SK-N-SH (cell line): Measurements from ENCODE around the gene HOMER2. TPM values are rescaled to one million over a fixed set of nuclear protein-coding genes. Genes with fewer than 3 reads are reported as not detected.

Source experiments
- CTCF ChIA-PET: fragments of 300-600, 350-600 bp; formaldehyde crosslinking; extraction: SDS; loops from one replicate; lab custom pipeline; 2021; lab: Yijun Ruan, JAX
- POLR2A ChIA-PET: fragments of 350-600 bp; sonication (Branson Sonifier 250); formaldehyde crosslinking; extraction: SDS; loops from one replicate; lab custom pipeline; 2020; ENCODE audit warnings: antibody characterized with exemption, inconsistent platforms; lab: Yijun Ruan, JAX
- DNase-seq: peaks from one replicate; pipeline ENCODE4 v3.0.0; 2012
- H2AFZ ChIP-seq: fragments of 200-600 bp; sonication (generic); 2 replicates; pipeline ENCODE4 v1.8.1; 2016; ENCODE audit warnings: antibody characterized with exemption, mild to moderate bottlenecking, low read depth
- H3F3A ChIP-seq: fragments of 200-600 bp; sonication (generic); replicated peaks from 2 replicates; pipeline ENCODE3; 2016; ENCODE audit warnings: antibody characterized with exemption, mild to moderate bottlenecking; ENCODE audit not compliant: insufficient read depth
- H3K27ac ChIP-seq, 2 experiments: fragments of 200-500 bp in 1 of 2; fragments of 200-600 bp in 1 of 2; sonication (Bioruptor generic) in 1 of 2; sonication (generic), shearing (Covaris generic) in 1 of 2; 2 replicates each; pipeline versions ENCODE4 v1.5.1 to v1.6.1; 2014 to 2016; ENCODE audit warnings: low read depth in 2 of 2, inconsistent platforms in 1 of 2, low read length in 1 of 2, mild to moderate bottlenecking in 1 of 2, mixed read lengths in 1 of 2
- H3K27me3 ChIP-seq: fragments of 200-600 bp; sonication (generic), shearing (Covaris generic); 2 replicates; pipeline ENCODE4 v1.6.1; 2016; ENCODE audit warnings: mixed run types; ENCODE audit not compliant: insufficient read depth
- H3K36me3 ChIP-seq, 2 experiments: fragments of 200-500 bp in 1 of 2; fragments of 200-600 bp in 1 of 2; sonication (Bioruptor generic) in 1 of 2; sonication (generic) in 1 of 2; replicated peaks in 1 of 2; 2 replicates each; pipeline versions ENCODE3 to v1.5.1; 2014 to 2016; ENCODE audit warnings: low read length in 1 of 2, mild to moderate bottlenecking in 1 of 2; ENCODE audit not compliant: insufficient read depth in 2 of 2, control insufficient read depth in 1 of 2
- H3K4me1 ChIP-seq, 2 experiments: fragments of 200-500 bp in 1 of 2; fragments of 200-600 bp in 1 of 2; sonication (Bioruptor generic) in 1 of 2; sonication (generic), shearing (Covaris generic) in 1 of 2; 2 replicates each; pipeline versions ENCODE4 v1.5.1 to v1.6.1; 2014 to 2016; ENCODE audit warnings: low read depth in 1 of 2, low read length in 1 of 2, mixed run types in 1 of 2; ENCODE audit not compliant: insufficient read depth in 2 of 2, control insufficient read depth in 1 of 2
- H3K4me2 ChIP-seq: fragments of 200-600 bp; sonication (generic), shearing (Covaris generic); 2 replicates; pipeline ENCODE4 v1.6.1; 2017; ENCODE audit warnings: mixed run types
- H3K4me3 ChIP-seq, 2 experiments: fragments of 200-500 bp in 1 of 2; fragments of 200-600 bp in 1 of 2; sonication (Bioruptor generic) in 1 of 2; sonication (generic), shearing (Covaris generic) in 1 of 2; 2 replicates each; pipeline versions ENCODE4 v1.5.1 to v1.8.1; 2014 to 2016; ENCODE audit warnings: low read depth in 2 of 2, inconsistent platforms in 1 of 2, low read length in 1 of 2, mild to moderate bottlenecking in 1 of 2, mixed read lengths in 1 of 2, moderate library complexity in 1 of 2
- H3K79me2 ChIP-seq: fragments of 200-600 bp; sonication (generic); 2 replicates; pipeline ENCODE4 v1.8.1; 2017; ENCODE audit warnings: mild to moderate bottlenecking; ENCODE audit not compliant: insufficient read depth
- H3K9ac ChIP-seq: fragments of 200-600 bp; sonication (generic); 2 replicates; pipeline ENCODE4 v1.6.1; 2017; ENCODE audit warnings: mixed run types
- H3K9me2 ChIP-seq: fragments of 200-600 bp; sonication (generic); 2 replicates; pipeline ENCODE4 v1.6.1; 2017; ENCODE audit warnings: mixed run types
- H3K9me3 ChIP-seq: fragments of 200-600 bp; sonication (generic); 2 replicates; pipeline ENCODE4 v1.6.1; 2017; ENCODE audit warnings: mixed run types, mild to moderate bottlenecking, moderate library complexity
- H4K20me1 ChIP-seq: fragments of 200-600 bp; sonication (generic); 2 replicates; pipeline ENCODE4 v1.6.1; 2017; ENCODE audit warnings: mild to moderate bottlenecking, mixed run types; ENCODE audit not compliant: insufficient read depth
- ELF1 ChIP-seq: IDR thresholded peaks from 2 replicates; pipeline ENCODE4 v1.4.0; 2012
- FOXM1 ChIP-seq: IDR thresholded peaks from 2 replicates; pipeline ENCODE4 v1.4.0; 2012; ENCODE audit warnings: low read depth, mild to moderate bottlenecking
- GABPA ChIP-seq: IDR thresholded peaks from 2 replicates; pipeline ENCODE4 v1.4.0; 2012; ENCODE audit warnings: low read depth, mild to moderate bottlenecking
- GATA2 ChIP-seq: sonication (generic); formaldehyde crosslinking; IDR thresholded peaks from 2 replicates; pipeline ENCODE4 v1.5.0; 2020; ENCODE audit warnings: mild to moderate bottlenecking, missing genetic modification reagents
- MEF2A ChIP-seq: IDR thresholded peaks from 2 replicates; pipeline ENCODE4 v1.4.0; 2012; ENCODE audit warnings: low read depth, borderline replicate concordance
- MXI1 ChIP-seq: IDR thresholded peaks from 2 replicates; pipeline ENCODE4 v1.6.1; 2012; ENCODE audit warnings: mild to moderate bottlenecking, low read depth, low read length, improper control_type of control experiment
- NFIC ChIP-seq: IDR thresholded peaks from 2 replicates; pipeline ENCODE4 v1.4.0; 2012; ENCODE audit warnings: borderline replicate concordance
- RAD21 ChIP-seq: IDR thresholded peaks from 2 replicates; pipeline ENCODE4 v1.6.1; 2012; ENCODE audit warnings: mild to moderate bottlenecking, low read length
- RCOR1 ChIP-seq: fragments of 150-350 bp; IDR thresholded peaks from 2 replicates; pipeline ENCODE4 v1.6.1; 2017; ENCODE audit warnings: antibody characterized with exemption, low read length
- RXRA ChIP-seq: IDR thresholded peaks from 2 replicates; pipeline ENCODE4 v1.4.0; 2012; ENCODE audit warnings: low read depth, mild to moderate bottlenecking, borderline replicate concordance
- SIN3A ChIP-seq: IDR thresholded peaks from 2 replicates; pipeline ENCODE4 v1.6.1; 2012; ENCODE audit warnings: low read depth, mild to moderate bottlenecking, low read length, moderate library complexity, borderline replicate concordance
- SMC3 ChIP-seq: IDR thresholded peaks from 2 replicates; pipeline ENCODE4 v1.6.1; 2012; ENCODE audit warnings: low read depth, low read length, improper control_type of control experiment
- TCF12 ChIP-seq: IDR thresholded peaks from 2 replicates; pipeline ENCODE4 v1.4.0; 2012
- YY1 ChIP-seq: IDR thresholded peaks from 2 replicates; pipeline ENCODE4 v1.4.0; 2012; ENCODE audit warnings: low read depth, mild to moderate bottlenecking
- WGBS: methylation state at CpG from one replicate; pipeline ENCODE4 v1.1.6; 2017; ENCODE audit warnings: low lambda C conversion rate; 5-methylcytosine and 5-hydroxymethylcytosine counted together
- polyA plus RNA-seq, 3 experiments: library from polyadenylated mRNA; depleted of rRNA; stranded (reverse); fragments of >200 nt; gene quantifications; 2 replicates each; pipeline ENCODE4 v1.2.3, GENCODE V29; 2012
- TF ChIP-seq, protein P1 (sequence below): IDR thresholded peaks from 2 replicates; pipeline ENCODE4; 2012
- TF ChIP-seq, protein P2 (sequence below): IDR thresholded peaks from 2 replicates; pipeline ENCODE4 v1.4.0; 2012; ENCODE audit warnings: low read depth, borderline replicate concordance
- TF ChIP-seq, protein P3 (sequence below): fragments of 200-600 bp; sonication (generic); IDR thresholded peaks from 2 replicates; pipeline ENCODE4 v1.6.1; 2017; ENCODE audit warnings: antibody characterized with exemption, mild to moderate bottlenecking, moderate library complexity
- TF ChIP-seq, protein P4 (sequence below): IDR thresholded peaks from 2 replicates; pipeline ENCODE4 v1.6.1; 2012; ENCODE audit warnings: mild to moderate bottlenecking, low read depth, low read length, moderate library complexity
- TF ChIP-seq, protein P5 (sequence below): IDR thresholded peaks from 2 replicates; pipeline ENCODE4 v1.4.0; 2012; ENCODE audit warnings: low read depth, borderline replicate concordance

The HOMER2 gene
- polyA plus RNA-seq, 1 of the 3 experiments (the other 2 are of a cell fraction), result 7.3 TPM

DNA sequence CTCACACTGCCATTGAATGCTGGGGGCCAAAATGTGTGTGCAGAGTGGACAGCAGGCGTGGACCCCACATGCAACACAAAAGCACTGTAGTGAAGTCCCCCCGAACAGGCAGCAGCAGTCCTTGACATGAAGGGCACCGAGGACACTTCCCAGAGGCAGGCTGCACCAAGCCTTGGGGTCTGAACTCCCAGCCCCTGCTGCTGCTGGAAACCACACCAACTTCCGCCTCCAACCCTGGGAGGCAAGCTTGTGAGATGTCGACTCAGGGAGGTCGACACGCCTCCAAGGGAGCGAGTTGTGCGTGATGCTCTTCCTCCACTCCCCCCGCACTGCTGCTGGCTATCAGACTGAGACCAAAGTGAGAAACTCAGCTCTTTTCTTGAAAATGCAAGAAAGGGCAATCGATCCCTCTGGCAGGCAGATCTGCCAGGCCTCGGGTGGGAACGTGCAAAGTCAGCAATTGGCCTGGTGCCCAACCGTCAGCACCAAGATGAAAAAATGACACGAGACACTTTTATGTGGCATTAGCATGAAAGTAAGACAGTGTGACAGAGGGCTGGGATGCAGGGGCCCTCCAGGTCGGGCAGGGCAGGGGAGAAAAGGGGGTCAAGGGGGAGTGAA, 99.5 kb downstream of the HOMER2 start:
- Histone ChIP-seq H3K9me2 (no peaks in the 10 kb centered on the region), H4K20me1 (no peaks in the 10 kb centered on the region), H3K4me2 (no peak overlapping the region), H3K27ac (no peak overlapping the region; a peak in 1 of 4 replicates), H2AFZ (no peak overlapping the region), H3K9ac (no peak overlapping the region), H3K9me3 (no peaks in the 10 kb centered on the region), H3K27me3 (no peaks in the 10 kb centered on the region), H3K4me1 (peaks cover 4 to 22% of the 10 kb centered on the region in 2 experiments; a peak in 3 of 4 replicates), H3K79me2 (no peaks in the 10 kb centered on the region), H3K4me3 (no peak overlapping the region), H3F3A (peaks cover 8% of the 10 kb centered on the region), H3K36me3 (no peaks in the 10 kb centered on the region)
- 88% methylated on average over 13 of the region's 16 CpGs for WGBS
- POLR2A ChIA-PET, result no interaction called here
- CTCF ChIA-PET, result no interaction called here
- TF ChIP-seq SMC3 (no peak), NFIC (no peak), YY1 (no peak), RXRA (no peak), MXI1 (no peak), MEF2A (no peak), RCOR1 (no peak), FOXM1 (no peak), RAD21 (no peak), GABPA (no peak), GATA2 (CRISPR knock-in tag) (no peak), ELF1 (no peak), SIN3A (no peak), TCF12 (no peak)
- TF ChIP-seq, protein P1, sequence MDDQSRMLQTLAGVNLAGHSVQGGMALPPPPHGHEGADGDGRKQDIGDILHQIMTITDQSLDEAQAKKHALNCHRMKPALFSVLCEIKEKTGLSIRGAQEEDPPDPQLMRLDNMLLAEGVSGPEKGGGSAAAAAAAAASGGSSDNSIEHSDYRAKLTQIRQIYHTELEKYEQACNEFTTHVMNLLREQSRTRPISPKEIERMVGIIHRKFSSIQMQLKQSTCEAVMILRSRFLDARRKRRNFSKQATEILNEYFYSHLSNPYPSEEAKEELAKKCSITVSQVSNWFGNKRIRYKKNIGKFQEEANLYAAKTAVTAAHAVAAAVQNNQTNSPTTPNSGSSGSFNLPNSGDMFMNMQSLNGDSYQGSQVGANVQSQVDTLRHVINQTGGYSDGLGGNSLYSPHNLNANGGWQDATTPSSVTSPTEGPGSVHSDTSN, result no peak
- TF ChIP-seq, protein P2, sequence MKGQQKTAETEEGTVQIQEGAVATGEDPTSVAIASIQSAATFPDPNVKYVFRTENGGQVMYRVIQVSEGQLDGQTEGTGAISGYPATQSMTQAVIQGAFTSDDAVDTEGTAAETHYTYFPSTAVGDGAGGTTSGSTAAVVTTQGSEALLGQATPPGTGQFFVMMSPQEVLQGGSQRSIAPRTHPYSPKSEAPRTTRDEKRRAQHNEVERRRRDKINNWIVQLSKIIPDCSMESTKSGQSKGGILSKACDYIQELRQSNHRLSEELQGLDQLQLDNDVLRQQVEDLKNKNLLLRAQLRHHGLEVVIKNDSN, result no peak
- TF ChIP-seq, protein P3, sequence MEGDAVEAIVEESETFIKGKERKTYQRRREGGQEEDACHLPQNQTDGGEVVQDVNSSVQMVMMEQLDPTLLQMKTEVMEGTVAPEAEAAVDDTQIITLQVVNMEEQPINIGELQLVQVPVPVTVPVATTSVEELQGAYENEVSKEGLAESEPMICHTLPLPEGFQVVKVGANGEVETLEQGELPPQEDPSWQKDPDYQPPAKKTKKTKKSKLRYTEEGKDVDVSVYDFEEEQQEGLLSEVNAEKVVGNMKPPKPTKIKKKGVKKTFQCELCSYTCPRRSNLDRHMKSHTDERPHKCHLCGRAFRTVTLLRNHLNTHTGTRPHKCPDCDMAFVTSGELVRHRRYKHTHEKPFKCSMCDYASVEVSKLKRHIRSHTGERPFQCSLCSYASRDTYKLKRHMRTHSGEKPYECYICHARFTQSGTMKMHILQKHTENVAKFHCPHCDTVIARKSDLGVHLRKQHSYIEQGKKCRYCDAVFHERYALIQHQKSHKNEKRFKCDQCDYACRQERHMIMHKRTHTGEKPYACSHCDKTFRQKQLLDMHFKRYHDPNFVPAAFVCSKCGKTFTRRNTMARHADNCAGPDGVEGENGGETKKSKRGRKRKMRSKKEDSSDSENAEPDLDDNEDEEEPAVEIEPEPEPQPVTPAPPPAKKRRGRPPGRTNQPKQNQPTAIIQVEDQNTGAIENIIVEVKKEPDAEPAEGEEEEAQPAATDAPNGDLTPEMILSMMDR, result no peak
- TF ChIP-seq, protein P4, sequence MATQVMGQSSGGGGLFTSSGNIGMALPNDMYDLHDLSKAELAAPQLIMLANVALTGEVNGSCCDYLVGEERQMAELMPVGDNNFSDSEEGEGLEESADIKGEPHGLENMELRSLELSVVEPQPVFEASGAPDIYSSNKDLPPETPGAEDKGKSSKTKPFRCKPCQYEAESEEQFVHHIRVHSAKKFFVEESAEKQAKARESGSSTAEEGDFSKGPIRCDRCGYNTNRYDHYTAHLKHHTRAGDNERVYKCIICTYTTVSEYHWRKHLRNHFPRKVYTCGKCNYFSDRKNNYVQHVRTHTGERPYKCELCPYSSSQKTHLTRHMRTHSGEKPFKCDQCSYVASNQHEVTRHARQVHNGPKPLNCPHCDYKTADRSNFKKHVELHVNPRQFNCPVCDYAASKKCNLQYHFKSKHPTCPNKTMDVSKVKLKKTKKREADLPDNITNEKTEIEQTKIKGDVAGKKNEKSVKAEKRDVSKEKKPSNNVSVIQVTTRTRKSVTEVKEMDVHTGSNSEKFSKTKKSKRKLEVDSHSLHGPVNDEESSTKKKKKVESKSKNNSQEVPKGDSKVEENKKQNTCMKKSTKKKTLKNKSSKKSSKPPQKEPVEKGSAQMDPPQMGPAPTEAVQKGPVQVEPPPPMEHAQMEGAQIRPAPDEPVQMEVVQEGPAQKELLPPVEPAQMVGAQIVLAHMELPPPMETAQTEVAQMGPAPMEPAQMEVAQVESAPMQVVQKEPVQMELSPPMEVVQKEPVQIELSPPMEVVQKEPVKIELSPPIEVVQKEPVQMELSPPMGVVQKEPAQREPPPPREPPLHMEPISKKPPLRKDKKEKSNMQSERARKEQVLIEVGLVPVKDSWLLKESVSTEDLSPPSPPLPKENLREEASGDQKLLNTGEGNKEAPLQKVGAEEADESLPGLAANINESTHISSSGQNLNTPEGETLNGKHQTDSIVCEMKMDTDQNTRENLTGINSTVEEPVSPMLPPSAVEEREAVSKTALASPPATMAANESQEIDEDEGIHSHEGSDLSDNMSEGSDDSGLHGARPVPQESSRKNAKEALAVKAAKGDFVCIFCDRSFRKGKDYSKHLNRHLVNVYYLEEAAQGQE, result no peak
- TF ChIP-seq, protein P5, sequence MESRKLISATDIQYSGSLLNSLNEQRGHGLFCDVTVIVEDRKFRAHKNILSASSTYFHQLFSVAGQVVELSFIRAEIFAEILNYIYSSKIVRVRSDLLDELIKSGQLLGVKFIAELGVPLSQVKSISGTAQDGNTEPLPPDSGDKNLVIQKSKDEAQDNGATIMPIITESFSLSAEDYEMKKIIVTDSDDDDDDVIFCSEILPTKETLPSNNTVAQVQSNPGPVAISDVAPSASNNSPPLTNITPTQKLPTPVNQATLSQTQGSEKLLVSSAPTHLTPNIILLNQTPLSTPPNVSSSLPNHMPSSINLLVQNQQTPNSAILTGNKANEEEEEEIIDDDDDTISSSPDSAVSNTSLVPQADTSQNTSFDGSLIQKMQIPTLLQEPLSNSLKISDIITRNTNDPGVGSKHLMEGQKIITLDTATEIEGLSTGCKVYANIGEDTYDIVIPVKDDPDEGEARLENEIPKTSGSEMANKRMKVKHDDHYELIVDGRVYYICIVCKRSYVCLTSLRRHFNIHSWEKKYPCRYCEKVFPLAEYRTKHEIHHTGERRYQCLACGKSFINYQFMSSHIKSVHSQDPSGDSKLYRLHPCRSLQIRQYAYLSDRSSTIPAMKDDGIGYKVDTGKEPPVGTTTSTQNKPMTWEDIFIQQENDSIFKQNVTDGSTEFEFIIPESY, result no peak
- DNase-seq, result no peak
